Skeletal muscle cell (primary cell): ENCODE data around the gene TULP4.

ENCODE experiments used
- DNase-seq: peaks from one replicate; pipeline ENCODE4 v3.0.0-alpha.2; 2010; ENCODE audit warnings: low read depth
- H3K4me3 ChIP-seq: 2 replicates; pipeline ENCODE4 v1.5.1; 2011; ENCODE audit warnings: low read depth, mild to moderate bottlenecking, control low read depth, low read length, moderate library complexity

The TULP4 gene

GRCh38 chr6:158558415-158559306 lies 246.4 kb downstream of the TULP4 start:
- no peak for DNase-seq

GRCh38 chr6:158559338-158559894 lies 247.2 kb downstream of the TULP4 start:
- peak overlapping the region; percentile 80 for H3K4me3 ChIP-seq
- DNase-seq, result no peak

More at GRCh38 chr6:158558415-158559306, 246.4 kb downstream of the TULP4 start:
- no peak overlapping the region for H3K4me3 ChIP-seq

DNA sequence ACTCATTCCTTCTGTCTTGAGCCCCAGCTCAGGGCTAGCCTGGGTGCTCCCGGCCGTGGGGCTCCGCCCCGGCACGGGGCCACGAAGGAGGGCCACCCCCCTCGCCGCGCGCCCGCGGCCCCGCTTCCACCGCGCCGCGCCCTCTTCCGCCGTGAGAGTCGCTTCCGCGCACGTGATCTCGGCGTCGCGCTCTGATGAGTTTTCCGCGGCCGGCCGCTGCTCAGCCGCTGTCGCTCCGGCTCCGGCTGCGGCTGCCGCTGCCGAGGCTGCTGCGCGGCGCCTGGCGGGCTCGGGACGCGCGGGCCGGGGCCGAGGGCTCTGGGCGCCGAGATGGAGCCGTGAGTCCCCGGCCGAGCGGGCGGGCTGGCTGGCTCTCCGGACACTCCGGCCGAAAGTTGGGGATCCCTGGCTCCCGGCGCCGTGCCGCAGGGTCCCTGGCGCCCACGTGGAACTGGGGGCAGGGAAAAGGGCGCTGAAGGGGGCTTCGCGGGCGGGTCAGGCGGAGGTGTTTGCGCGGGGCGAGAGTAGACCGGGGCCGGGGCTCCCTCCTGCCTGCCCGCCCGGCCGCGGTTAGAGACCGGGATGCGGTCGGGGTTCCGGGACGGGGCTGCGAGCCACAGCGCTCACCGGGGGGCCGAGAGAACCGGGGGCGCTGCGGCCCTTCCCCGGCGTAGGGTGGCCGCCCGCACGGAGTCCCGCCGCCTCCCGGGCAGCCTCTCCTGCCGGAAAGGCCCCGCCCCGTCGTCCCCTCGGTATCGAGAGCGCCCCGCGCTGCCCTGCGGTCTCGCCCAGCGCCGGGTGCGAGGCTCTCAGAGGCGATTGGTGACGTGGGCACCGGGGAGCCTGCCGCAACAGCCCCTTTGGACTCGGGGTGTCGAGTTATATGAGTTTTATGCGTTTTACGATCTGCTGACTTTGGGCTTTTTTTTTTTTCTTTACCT lies 247.9 kb downstream of the TULP4 start, which contains the start of gene TMEM181:
TSS of gene TMEM181 (plus strand) at position 197 of the 941 bp plus-strand sequence. CDS start at position 331, 134 bp downstream.
- DNase-seq, result peak; percentile 43
- peak within 1 kb of the TSS; percentile 80 for H3K4me3 ChIP-seq

DNA sequence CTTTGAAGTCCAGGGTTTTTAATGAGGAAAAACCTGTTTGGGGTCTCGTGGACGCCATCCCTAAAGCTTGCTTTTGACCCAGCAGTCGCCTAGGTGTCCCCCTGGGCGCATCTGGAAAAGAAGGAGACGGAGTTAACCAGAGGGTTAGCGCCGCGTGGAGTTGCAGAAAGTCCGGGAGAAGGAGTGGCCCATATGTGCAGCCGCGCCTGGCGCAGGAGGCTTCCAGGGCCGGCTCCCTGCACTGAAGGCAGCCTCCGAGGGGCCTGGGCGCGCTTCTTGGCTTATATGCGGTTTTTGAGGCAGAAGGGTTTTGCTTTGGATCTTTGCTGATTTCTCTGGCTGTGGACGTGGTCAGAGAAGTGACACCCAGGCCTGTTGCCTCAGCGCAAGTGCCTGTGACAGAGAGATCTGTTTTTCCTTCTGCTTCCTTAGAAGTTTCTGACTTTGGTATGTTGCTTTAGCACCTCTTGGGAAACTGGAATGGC lies 248.6 kb downstream of the TULP4 start:
- peak overlapping the region; percentile 80 for H3K4me3 ChIP-seq
- DNase-seq, result no peak
